Upper lobe of left lung (tissue), 4 donors: ENCODE measurements around the gene KHSRP.

Experiments used
- EP300 ChIP-seq, 4 donors: sonication (generic); formaldehyde crosslinking; IDR thresholded peaks; one replicate each; pipeline ENCODE4 v1.5.1; 2017; ENCODE audit warnings: antibody characterized with exemption in 4 of 4, control low read depth in 2 of 4
- POLR2A ChIP-seq, 4 donors: fragments of 450-650 bp; IDR thresholded peaks; one replicate each; pipeline ENCODE4 v1.5.1; 2016 to 2017; ENCODE audit warnings: antibody characterized with exemption in 4 of 4, mild to moderate bottlenecking in 2 of 4
- TF ChIP-seq, protein P1 (sequence below), 6 experiments: fragments of 450-650 bp in 4 of 6; fragments of 200-600 bp in 2 of 6; sonication (generic) in 2 of 6; IDR thresholded peaks; one replicate each; pipeline ENCODE4 v1.5.1; 2016 to 2019; ENCODE audit warnings: antibody characterized with exemption in 6 of 6

DNA sequence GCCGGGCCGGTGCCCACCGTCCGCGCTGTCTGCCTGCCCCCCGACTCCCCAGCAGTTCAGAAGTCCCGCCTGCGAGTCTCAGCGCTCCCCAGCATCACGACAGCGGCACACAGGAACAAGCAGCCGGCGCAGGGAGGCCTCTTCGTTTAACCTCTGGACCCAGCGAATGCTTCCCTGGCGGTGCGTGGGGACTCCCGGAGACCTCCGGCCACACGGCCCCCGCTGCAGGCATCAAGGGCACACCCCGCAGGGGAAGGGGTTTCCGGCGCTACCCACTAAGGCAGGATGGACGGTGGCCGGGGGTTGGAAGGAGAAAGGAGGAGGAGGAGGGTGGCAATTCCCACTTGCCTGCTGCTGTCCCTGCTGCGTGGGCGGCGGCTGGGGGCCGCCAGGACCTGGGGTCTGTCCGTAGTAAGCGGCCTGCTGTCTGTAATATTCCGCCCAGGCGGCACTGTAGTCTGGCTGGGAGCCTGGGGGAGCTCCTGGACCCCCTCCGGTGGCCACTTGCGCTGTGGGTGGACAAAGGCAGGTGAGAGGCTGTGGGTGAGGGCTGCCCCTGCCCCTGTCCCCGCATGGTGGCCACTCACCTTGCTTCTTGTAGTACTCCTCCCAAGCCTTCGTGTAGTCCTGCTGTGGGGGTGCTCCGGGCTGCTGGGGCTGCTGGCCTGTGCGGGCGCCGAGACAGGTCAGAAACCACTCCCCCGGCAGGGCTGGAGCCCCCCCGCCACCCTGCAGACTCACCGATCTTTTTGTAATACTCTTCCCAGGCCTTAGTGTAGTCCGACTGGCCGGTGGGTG, 9.6 kb downstream of the KHSRP start:
- TF ChIP-seq, protein P1, sequence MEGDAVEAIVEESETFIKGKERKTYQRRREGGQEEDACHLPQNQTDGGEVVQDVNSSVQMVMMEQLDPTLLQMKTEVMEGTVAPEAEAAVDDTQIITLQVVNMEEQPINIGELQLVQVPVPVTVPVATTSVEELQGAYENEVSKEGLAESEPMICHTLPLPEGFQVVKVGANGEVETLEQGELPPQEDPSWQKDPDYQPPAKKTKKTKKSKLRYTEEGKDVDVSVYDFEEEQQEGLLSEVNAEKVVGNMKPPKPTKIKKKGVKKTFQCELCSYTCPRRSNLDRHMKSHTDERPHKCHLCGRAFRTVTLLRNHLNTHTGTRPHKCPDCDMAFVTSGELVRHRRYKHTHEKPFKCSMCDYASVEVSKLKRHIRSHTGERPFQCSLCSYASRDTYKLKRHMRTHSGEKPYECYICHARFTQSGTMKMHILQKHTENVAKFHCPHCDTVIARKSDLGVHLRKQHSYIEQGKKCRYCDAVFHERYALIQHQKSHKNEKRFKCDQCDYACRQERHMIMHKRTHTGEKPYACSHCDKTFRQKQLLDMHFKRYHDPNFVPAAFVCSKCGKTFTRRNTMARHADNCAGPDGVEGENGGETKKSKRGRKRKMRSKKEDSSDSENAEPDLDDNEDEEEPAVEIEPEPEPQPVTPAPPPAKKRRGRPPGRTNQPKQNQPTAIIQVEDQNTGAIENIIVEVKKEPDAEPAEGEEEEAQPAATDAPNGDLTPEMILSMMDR (IDR thresholded peaks at IDR 0.05) = no peak
- TF ChIP-seq EP300 (IDR thresholded peaks at IDR 0.05) (no peak), POLR2A (IDR thresholded peaks at IDR 0.05) (no peak)
